Endothelial cell of umbilical vein (primary cell): Measurements from ENCODE around the gene NKG7. TPM values are rescaled to one million over a fixed set of nuclear protein-coding genes. Genes with fewer than 3 reads are reported as not detected.
"Not testable (repeated sequence)": the region's sequence is repeated elsewhere in the genome, so short reads cannot be mapped to it uniquely, and the experiment has no call there.

Experiments
- BruUV-seq: library from RNA; stranded (reverse); fragments of 400-500 nt; replicated peaks from 2 replicates; lab custom pipeline; 2021; lab: Mats Ljungman, UMichigan
- CTCF ChIA-PET: fragments of 300-600, 350-600 bp; sonication (Branson Sonifier 250); formaldehyde crosslinking; loops from one replicate; lab custom pipeline; 2021; ENCODE audit warnings: antibody characterized with exemption, inconsistent platforms; lab: Charles Lee
- POLR2A ChIA-PET: fragments of 300-600, 350-600 bp; sonication (Branson Sonifier 250); formaldehyde crosslinking; loops from one replicate; lab custom pipeline; 2021; ENCODE audit warnings: antibody characterized with exemption, inconsistent platforms; lab: Charles Lee
- DNase-seq: peaks from one replicate; pipeline ENCODE4 v3.0.0-alpha.2; 2011; ENCODE audit warnings: low read depth, low spot score
- FAIRE-seq: peaks from 2 replicates; lab custom pipeline; 2011; peaks lifted over from hg19 to GRCh38; lab: Jason Lieb, UNC
- H2AFZ ChIP-seq: 2 replicates; pipeline ENCODE4 v1.6.0; 2012; ENCODE audit warnings: low read depth, low read length, control low read depth, inconsistent platforms
- H3K27ac ChIP-seq: 2 replicates; pipeline ENCODE4 v1.5.1; 2011; ENCODE audit warnings: low read depth, mild to moderate bottlenecking, control low read depth, low read length, moderate library complexity; ENCODE audit not compliant: insufficient read depth
- H3K27me3 ChIP-seq, 2 experiments: 2 replicates each; pipeline versions ENCODE4 v1.6.0 to v1.6.1; 2011; ENCODE audit warnings: low read length in 2 of 2, mixed read lengths in 1 of 2; ENCODE audit not compliant: control insufficient read depth in 2 of 2, insufficient read depth in 2 of 2
- H3K36me3 ChIP-seq, 2 experiments: 2 replicates in 1 of 2; 3 replicates in 1 of 2; pipeline ENCODE4 v1.5.1; 2011; ENCODE audit warnings: low read length in 2 of 2, mild to moderate bottlenecking in 1 of 2, moderate library complexity in 1 of 2; ENCODE audit not compliant: control insufficient read depth in 2 of 2, insufficient read depth in 2 of 2; ENCODE audit errors: extremely low read depth in 1 of 2
- H3K4me1 ChIP-seq: 3 replicates; pipeline ENCODE4 v1.5.1; 2011; ENCODE audit warnings: mild to moderate bottlenecking, low read length; ENCODE audit not compliant: control insufficient read depth, insufficient read depth; ENCODE audit errors: extremely low read depth
- H3K4me2 ChIP-seq: 2 replicates; pipeline ENCODE4 v1.6.1; 2011; ENCODE audit warnings: low read length, control low read depth, mixed read lengths; ENCODE audit not compliant: insufficient read depth
- H3K4me3 ChIP-seq, 3 experiments: fragments of 200-600 bp in 1 of 3; sonication (generic), shearing (Covaris generic) in 1 of 3; replicated peaks in 1 of 3; 2 replicates each; pipeline ENCODE4 v1.5.1; 2011 to 2016; ENCODE audit warnings: control low read depth in 3 of 3, low read length in 3 of 3, mild to moderate bottlenecking in 2 of 3, inconsistent platforms in 1 of 3, low read depth in 1 of 3, moderate library complexity in 1 of 3; ENCODE audit not compliant: insufficient read depth in 1 of 3
- H3K79me2 ChIP-seq: 2 replicates; pipeline ENCODE4 v1.6.0; 2012; ENCODE audit warnings: low read length, inconsistent platforms; ENCODE audit not compliant: control insufficient read depth, insufficient read depth
- H3K9ac ChIP-seq: replicated peaks from 2 replicates; pipeline ENCODE3; 2011; ENCODE audit warnings: low read length, control low read depth; ENCODE audit not compliant: insufficient read depth; ENCODE audit errors: extremely low read depth
- H3K9me1 ChIP-seq: replicated peaks from 3 replicates; pipeline ENCODE4 v1.6.0; 2011; ENCODE audit warnings: mild to moderate bottlenecking, low read length; ENCODE audit not compliant: control insufficient read depth, insufficient read depth; ENCODE audit errors: extremely low read depth
- H3K9me3 ChIP-seq: replicated peaks from 2 replicates; pipeline ENCODE4 v1.5.1; 2012; ENCODE audit warnings: low read length, inconsistent platforms; ENCODE audit not compliant: control insufficient read depth, insufficient read depth
- H4K20me1 ChIP-seq: replicated peaks from 2 replicates; pipeline ENCODE3; 2011; ENCODE audit warnings: mild to moderate bottlenecking, low read length; ENCODE audit not compliant: control insufficient read depth, insufficient read depth; ENCODE audit errors: extremely low read depth
- CTCF ChIP-seq, 2 donors: IDR thresholded peaks; 1 replicate in 1 of 2; 2 replicates in 1 of 2; pipeline ENCODE4 v1.5.1; 2011; ENCODE audit warnings: low read length in 2 of 2, mild to moderate bottlenecking in 2 of 2, moderate library complexity in 2 of 2, control low read depth in 1 of 2, inconsistent platforms in 1 of 2, low read depth in 1 of 2; ENCODE audit not compliant: insufficient read depth in 1 of 2; ENCODE audit errors: extremely low read depth in 1 of 2
- MYC ChIP-seq: IDR thresholded peaks from one replicate; pipeline ENCODE4 v1.6.1; 2011; ENCODE audit warnings: mild to moderate bottlenecking, low read depth, low read length
- dilution Hi-C: fragments of 300-500 bp; cut with MboI; formaldehyde crosslinking; loops from one replicate; pipeline ENCODE4 v1.15.0; 2019; ENCODE audit warnings: low sequenced_read_pairs; ENCODE audit not compliant: extremely low pct_ligation_motif_present
- intact Hi-C: fragments of 100-400 bp; cut with micrococcal nuclease; formaldehyde crosslinking; loops from one replicate; pipeline ENCODE4 v1.10.0; 2022
- polyA plus RNA-seq, 4 experiments: library from polyadenylated mRNA; depleted of rRNA in 3 of 4; stranded (reverse) in 3 of 4; unstranded in 1 of 4; fragments of >200 nt; gene quantifications; 2 replicates each; pipeline versions ENCODE4 v1.2.1 to v1.2.3, GENCODE V29; 2011 to 2012; ENCODE audit warnings: missing spikeins in 1 of 4
- total RNA-seq: library from RNA; stranded (reverse); gene quantifications from 2 replicates; pipeline ENCODE4 v1.2.3, GENCODE V29; 2021

NKG7 gene
- total and polyA plus RNA-seq, 2 donors (not counting 3 experiments of a cell fraction or from before 2014, with no cell fraction given): not detected

- ChIA-PET CTCF (interaction anchor here (0.5 to 6.8 kb wide), 18 partner anchors 13 to 1264 kb away, joined by 3 to 138 read pairs (median 4); no protein-coding TSS in a partner anchor), POLR2A (no interaction called here)
- no peaks in the 10 kb centered on the region for H3K9me3 ChIP-seq
- H3K4me1 ChIP-seq: no peaks in the 10 kb centered on the region
- DNase-seq (peak; percentile 67), FAIRE-seq (peak; percentile 87)
- no peak overlapping the region for H3K4me3 ChIP-seq
- H4K20me1 ChIP-seq: no peaks in the 10 kb centered on the region
- no peak for TF ChIP-seq MYC
- TF ChIP-seq CTCF (IDR thresholded peaks at IDR 0.05; ENCODE audit: extremely low read depth in 1 of 2, insufficient read depth in 1 of 2, low read depth in 1 of 2, low read length in 2 of 2): peak; percentile 99
- H3K9ac ChIP-seq: no peak overlapping the region
- no TSS peak for BruUV-seq
- no peak overlapping the region for H2AFZ ChIP-seq
- intact Hi-C loops (loop anchor here (1.0 to 2.0 kb wide), 5 partner anchors 27 to 239 kb away; no protein-coding TSS in a partner anchor), dilution Hi-C loops (no loop called here)
- H3K27me3 ChIP-seq: no peaks in the 10 kb centered on the region
- H3K36me3 ChIP-seq: no peaks in the 10 kb centered on the region
- no peaks in the 10 kb centered on the region for H3K9me1 ChIP-seq
- H3K4me2 ChIP-seq: no peak overlapping the region
- H3K79me2 ChIP-seq: no peaks in the 10 kb centered on the region
- H3K27ac ChIP-seq: no peak overlapping the region
These were observed 49.6 kb upstream of the NKG7 start for GRCh38 chr19:51422053-51422448.

GRCh38 chr19:51421229-51422052 lies 49.0 kb upstream of the NKG7 start:
- H3K4me3 ChIP-seq: no peak overlapping the region
- intact Hi-C loops: loop anchor here (1.0 to 2.0 kb wide), 5 partner anchors 27 to 240 kb away; no protein-coding TSS in a partner anchor
- no peak for FAIRE-seq

GRCh38 chr19:51420511-51420910 lies 48.1 kb upstream of the NKG7 start:
- H3K9me3 ChIP-seq, H2AFZ ChIP-seq, POLR2A ChIA-PET, DNase-seq, dilution Hi-C loops, intact Hi-C loops, H3K4me1 ChIP-seq, H3K27ac ChIP-seq, H4K20me1 ChIP-seq, H3K27me3 ChIP-seq, H3K4me2 ChIP-seq, H3K4me3 ChIP-seq, H3K79me2 ChIP-seq, H3K9ac ChIP-seq, FAIRE-seq, H3K9me1 ChIP-seq, BruUV-seq, H3K36me3 ChIP-seq: not testable (repeated sequence)
- CTCF ChIA-PET: interaction anchor here (0.6 to 6.8 kb wide), 6 partner anchors 16 to 238 kb away, joined by 4 to 138 read pairs (median 6); no protein-coding TSS in a partner anchor

More at GRCh38 chr19:51421229-51422052, 49.0 kb upstream of the NKG7 start:
- H4K20me1 ChIP-seq: no peaks in the 10 kb centered on the region
- DNase-seq: no peak
- no peak overlapping the region for H2AFZ ChIP-seq
- CTCF ChIA-PET: interaction anchor here (0.5 to 6.8 kb wide), 19 partner anchors 13 to 1265 kb away, joined by 3 to 138 read pairs (median 4); no protein-coding TSS in a partner anchor
- POLR2A ChIA-PET: no interaction called here
- no peak overlapping the region for H3K27ac ChIP-seq
- no peaks in the 10 kb centered on the region for H3K36me3 ChIP-seq
- H3K4me2 ChIP-seq: no peak overlapping the region
- no peak for TF ChIP-seq MYC
- no peaks in the 10 kb centered on the region for H3K9me1 ChIP-seq
- H3K27me3 ChIP-seq: no peaks in the 10 kb centered on the region
- H3K4me1 ChIP-seq: no peaks in the 10 kb centered on the region
- dilution Hi-C loops: no loop called here
- no peaks in the 10 kb centered on the region for H3K9me3 ChIP-seq
- no peaks in the 10 kb centered on the region for H3K79me2 ChIP-seq
- no TSS peak for BruUV-seq
- H3K9ac ChIP-seq: no peak overlapping the region
